Hematopoietic multipotent progenitor cell treated with erythropoietin and hydrocortisone succinate and interleukin-3 and kit ligand, for 15 days (in vitro differentiated cells): ENCODE data around the gene AOC3.
"Not testable (repeated sequence)": the region's sequence is repeated elsewhere in the genome, so short reads cannot be mapped to it uniquely, and the experiment has no call there.

Experiments
- DNase-seq: peaks from one replicate; pipeline ENCODE4 v3.0.0-alpha.2; 2015; ENCODE audit warnings: low spot score

The AOC3 gene

DNA sequence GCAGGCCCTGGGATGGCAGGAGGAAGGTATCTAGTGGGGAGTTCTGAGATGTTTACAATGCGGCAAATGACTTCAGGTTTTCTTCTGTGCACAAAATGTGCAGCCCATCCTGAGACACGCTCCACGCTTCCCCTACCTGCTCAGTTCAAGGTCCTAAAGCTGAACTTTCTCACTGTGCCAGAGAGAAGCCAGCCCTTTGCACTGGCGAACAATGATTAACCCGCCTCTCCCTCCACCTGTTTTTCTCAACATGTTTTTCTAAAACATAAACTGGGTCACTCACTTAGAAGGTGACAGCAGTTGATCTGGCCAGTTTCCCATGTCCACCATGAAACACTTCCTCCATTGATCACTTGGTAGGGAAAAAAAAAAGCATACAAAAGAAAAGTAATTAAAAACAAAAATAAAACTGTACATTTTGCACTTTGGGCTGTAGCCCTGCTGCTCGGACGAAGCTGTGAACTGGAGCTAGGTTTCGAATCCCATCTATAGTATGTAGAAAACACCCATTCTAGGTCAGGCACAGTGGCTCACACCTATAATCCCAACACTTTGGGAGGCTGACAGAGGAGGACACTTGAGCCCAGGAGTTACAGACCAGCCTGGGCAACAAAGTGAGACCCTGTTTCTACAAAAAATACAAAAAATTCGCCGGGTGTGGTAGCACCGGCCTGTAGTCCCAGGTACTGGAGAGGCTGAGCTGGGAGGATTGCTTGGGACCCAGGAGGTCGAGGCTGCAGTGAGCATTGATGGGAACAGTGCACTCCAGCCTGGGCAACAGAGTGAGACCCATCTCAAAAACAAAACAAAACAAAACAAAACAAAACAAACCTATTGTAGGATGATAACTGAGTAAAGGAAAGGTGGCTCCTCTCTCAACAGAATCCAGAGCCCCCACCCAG is 43.5 kb downstream of the AOC3 start:
- no peak for DNase-seq

- DNase-seq, result no peak
Observed at GRCh38 chr17:42895185-42895555, 44.2 kb downstream of the AOC3 start.

- DNase-seq, result no peak
Observed at GRCh38 chr17:42898147-42898811, 47.3 kb downstream of the AOC3 start.

GRCh38 chr17:42899981-42900380 is 49.0 kb downstream of the AOC3 start:
- not testable (repeated sequence) for DNase-seq

- no peak for DNase-seq
Observed at GRCh38 chr17:42900460-42901331, 49.7 kb downstream of the AOC3 start, which contains the start of gene G6PC1. Gene G6PC1, plus strand, starts transcription at chr17:42900799. Its CDS starts 78 bp downstream, at chr17:42900877.

GRCh38 chr17:42901535-42902229 is 50.7 kb downstream of the AOC3 start:
- DNase-seq, result no peak

- no peak for DNase-seq
Observed at GRCh38 chr17:42904110-42904469, 53.1 kb downstream of the AOC3 start.

DNA sequence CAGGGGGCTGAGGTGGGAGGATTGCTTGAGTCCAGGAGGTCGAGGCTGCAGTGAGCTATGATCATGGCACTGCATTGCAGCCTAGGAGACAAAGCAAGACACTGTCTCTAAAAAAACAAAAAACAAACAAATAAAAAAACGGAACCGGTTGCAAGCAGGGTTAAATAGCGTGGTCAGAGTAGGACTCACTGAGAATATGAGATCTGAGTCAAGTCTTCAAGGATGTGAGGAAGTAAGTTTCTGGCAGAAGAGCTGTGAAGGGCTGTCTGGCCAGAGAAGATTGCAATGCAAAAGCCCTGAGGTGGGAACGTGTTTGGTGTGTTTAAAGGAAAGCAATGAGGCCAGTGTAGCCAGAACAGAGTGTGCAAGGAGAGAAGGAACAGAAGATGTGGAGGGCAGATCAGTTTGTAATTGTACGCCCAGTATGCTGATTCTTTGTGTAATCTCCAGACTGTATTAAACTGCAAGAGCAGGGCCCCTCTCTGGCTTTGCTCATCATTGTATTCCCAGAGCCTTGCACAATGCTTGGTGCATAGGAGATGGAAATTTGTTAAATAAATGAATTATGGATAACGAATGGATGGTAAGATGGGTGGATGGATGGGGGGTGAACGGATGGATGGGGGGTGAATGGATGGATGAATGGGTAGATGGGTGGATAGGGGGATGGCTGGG is 55.9 kb downstream of the AOC3 start:
- DNase-seq, result no peak
